HepG2 (cell line): ENCODE measurements around the gene DDIAS. TPM values are rescaled to one million over a fixed set of nuclear protein-coding genes. Genes with fewer than 3 reads are reported as not detected.

Source experiments
- ATAC-seq: fragments of 200-7000 bp; cut with Tn5 transposase; 3 replicates; pipeline ENCODE4 v1.9.1; 2020; ENCODE audit warnings: mild to moderate bottlenecking, moderate library complexity
- BruUV-seq: library from RNA; stranded (reverse); fragments of 400-500 nt; replicated peaks from 2 replicates; lab custom pipeline; 2021; lab: Mats Ljungman, UMichigan
- CTCF ChIA-PET: fragments of 300-600 bp; formaldehyde crosslinking; extraction: SDS; loops from one replicate; lab custom pipeline; 2021; ENCODE audit warnings: low total read pairs, inconsistent platforms, low intra/inter-chr PET ratio; lab: Yijun Ruan, JAX
- POLR2A ChIA-PET: fragments of 350-600 bp; sonication (Branson Sonifier 250); formaldehyde crosslinking; loops from one replicate; lab custom pipeline; 2020; ENCODE audit warnings: antibody characterized with exemption, inconsistent platforms; lab: Yijun Ruan, JAX
- DNase-seq: peaks from one replicate; pipeline ENCODE4 v3.0.0-alpha.2; 2015; ENCODE audit warnings: low spot score
- FAIRE-seq: peaks from 3 replicates; lab custom pipeline; 2011; peaks lifted over from hg19 to GRCh38; lab: Jason Lieb, UNC
- H2AFZ ChIP-seq: one replicate; pipeline ENCODE4 v1.6.1; 2011; ENCODE audit warnings: low read length, inconsistent platforms
- H3K27ac ChIP-seq: fragments of 300-600 bp; 3 replicates; pipeline ENCODE4 v1.8.0; 2011; ENCODE audit warnings: mixed run types, mild to moderate bottlenecking, mixed read lengths, low read length, inconsistent platforms; ENCODE audit not compliant: insufficient read depth; ENCODE audit errors: extremely low read length
- H3K27me3 ChIP-seq, 2 experiments: fragments of 200-600 bp in 1 of 2; 2 replicates in 1 of 2; 3 replicates in 1 of 2; pipeline versions ENCODE4 v1.6.0 to v1.8.0; 2011; ENCODE audit warnings: low read length in 2 of 2, mild to moderate bottlenecking in 2 of 2, moderate library complexity in 2 of 2, inconsistent platforms in 1 of 2; ENCODE audit not compliant: insufficient read depth in 2 of 2, control insufficient read depth in 1 of 2
- H3K36me3 ChIP-seq, 2 experiments: fragments of 200-600 bp in 1 of 2; replicated peaks in 1 of 2; 2 replicates in 1 of 2; 3 replicates in 1 of 2; pipeline versions ENCODE4 v1.5.1 to v1.8.0; 2011; ENCODE audit warnings: low read length in 2 of 2, inconsistent platforms in 1 of 2; ENCODE audit not compliant: insufficient read depth in 2 of 2, control insufficient read depth in 1 of 2
- H3K4me1 ChIP-seq: 2 replicates; pipeline ENCODE4 v1.5.1; 2012; ENCODE audit warnings: low read length, inconsistent platforms; ENCODE audit not compliant: insufficient read depth
- H3K4me2 ChIP-seq: 2 replicates; pipeline ENCODE4 v1.6.0; 2011; ENCODE audit warnings: low read depth, low read length, inconsistent platforms
- H3K4me3 ChIP-seq, 3 experiments: fragments of 200-600 bp in 1 of 3; sonication (generic), shearing (Covaris generic) in 1 of 3; replicated peaks in 1 of 3; 2 replicates each; pipeline ENCODE4 v1.5.1; 2011 to 2016; ENCODE audit warnings: low read length in 3 of 3, inconsistent platforms in 2 of 3, low read depth in 2 of 3, mild to moderate bottlenecking in 2 of 3, control low read depth in 1 of 3, mixed read lengths in 1 of 3; ENCODE audit not compliant: insufficient read depth in 1 of 3
- H3K79me2 ChIP-seq: one replicate; pipeline ENCODE4 v1.6.1; 2011; ENCODE audit warnings: low read length, inconsistent platforms; ENCODE audit not compliant: insufficient read depth
- H3K9ac ChIP-seq: 2 replicates; pipeline ENCODE4 v1.6.0; 2011; ENCODE audit warnings: mild to moderate bottlenecking, low read depth, low read length, inconsistent platforms; ENCODE audit not compliant: insufficient read depth
- H3K9me3 ChIP-seq: 2 replicates; pipeline ENCODE4 v1.5.1; 2012; ENCODE audit warnings: mild to moderate bottlenecking, low read length
- H4K20me1 ChIP-seq: 2 replicates; pipeline ENCODE4 v1.6.0; 2011; ENCODE audit warnings: inconsistent platforms, mild to moderate bottlenecking, low read length, moderate library complexity; ENCODE audit not compliant: insufficient read depth
- AKNA ChIP-seq: sonication (generic); formaldehyde crosslinking; IDR thresholded peaks from 2 replicates; pipeline ENCODE4 v1.4.0; 2020; ENCODE audit warnings: missing genetic modification reagents, borderline replicate concordance
- DR1 ChIP-seq: sonication (generic); formaldehyde crosslinking; IDR thresholded peaks from 2 replicates; pipeline ENCODE4 v1.8.0; 2021; ENCODE audit warnings: mild to moderate bottlenecking, missing genetic modification reagents, inconsistent platforms
- HOMEZ ChIP-seq: IDR thresholded peaks from 2 replicates; pipeline ENCODE4 v1.6.1; 2016; ENCODE audit warnings: low read depth
- KLF9 ChIP-seq: IDR thresholded peaks from 2 replicates; pipeline ENCODE4 v1.6.1; 2016; ENCODE audit warnings: low read depth
- MZF1 ChIP-seq: sonication (generic); formaldehyde crosslinking; IDR thresholded peaks from 2 replicates; pipeline ENCODE4 v1.8.1; 2023; ENCODE audit warnings: mild to moderate bottlenecking, missing genetic modification reagents, borderline replicate concordance
- NRL ChIP-seq: sonication (generic); formaldehyde crosslinking; IDR thresholded peaks from 2 replicates; pipeline ENCODE4 v1.5.0; 2020; ENCODE audit warnings: missing genetic modification reagents, mild to moderate bottlenecking, moderate library complexity, borderline replicate concordance
- SNRNP70 ChIP-seq: fragments of 200-400 bp; formaldehyde crosslinking; IDR thresholded peaks from 2 replicates; pipeline ENCODE4 v1.6.1; 2017; ENCODE audit warnings: mild to moderate bottlenecking, low read depth, low read length, moderate library complexity
- TOE1 ChIP-seq: sonication (generic); formaldehyde crosslinking; IDR thresholded peaks from 2 replicates; pipeline ENCODE4 v1.4.0; 2020; ENCODE audit warnings: mild to moderate bottlenecking, missing genetic modification reagents
- ZBTB33 ChIP-seq: sonication (generic); formaldehyde crosslinking; IDR thresholded peaks from 2 replicates; pipeline ENCODE4 v1.4.0; 2020; ENCODE audit warnings: missing genetic modification reagents
- ZBTB49 ChIP-seq: sonication (generic); formaldehyde crosslinking; IDR thresholded peaks from 2 replicates; pipeline ENCODE4 v1.4.0; 2020; ENCODE audit warnings: missing genetic modification reagents, borderline replicate concordance
- ZNF253 ChIP-seq: sonication (generic); formaldehyde crosslinking; IDR thresholded peaks from 2 replicates; pipeline ENCODE4 v1.8.0; 2022; ENCODE audit warnings: mild to moderate bottlenecking, missing genetic modification reagents, borderline replicate concordance
- ZNF317 ChIP-seq: sonication (generic); formaldehyde crosslinking; IDR thresholded peaks from 2 replicates; pipeline ENCODE4 v1.5.0; 2020; ENCODE audit warnings: mild to moderate bottlenecking, missing genetic modification reagents
- ZNF704 ChIP-seq: sonication (generic); formaldehyde crosslinking; IDR thresholded peaks from 2 replicates; pipeline ENCODE4 v1.8.1; 2023; ENCODE audit warnings: mild to moderate bottlenecking, inconsistent platforms, moderate library complexity, missing genetic modification reagents, borderline replicate concordance
- in situ Hi-C: cut with HindIII; loops from 2 replicates; pipeline ENCODE4 v1.10.0; 2017; ENCODE audit warnings: low pct_unique_long_range_greater_than_20kb; ENCODE audit not compliant: extremely low pct_ligation_motif_present
- intact Hi-C: fragments of 100-400 bp; cut with micrococcal nuclease; formaldehyde crosslinking; loops from one replicate; pipeline ENCODE4 v1.10.0; 2022; ENCODE audit not compliant: unreplicated experiment
- polyA plus RNA-seq, 8 experiments: library from polyadenylated mRNA; depleted of rRNA in 3 of 8; stranded (reverse) in 7 of 8; unstranded in 1 of 8; fragments of >200 nt; fragmentation: Illumina TruSeq in 4 of 8; extraction: Trizol in 4 of 8; gene quantifications; 2 replicates each; pipeline versions ENCODE4 v1.2.1 to v1.2.3, GENCODE V29; 2011 to 2016; ENCODE audit warnings: low read depth in 4 of 8, missing spikeins in 1 of 8, mixed read lengths in 1 of 8; ENCODE audit not compliant: insufficient read depth in 1 of 8
- total RNA-seq, 5 experiments: library from RNA; depleted of rRNA; stranded (reverse); fragments of >200 nt; fragmentation: Illumina TruSeq; extraction: Trizol; gene quantifications; 2 replicates each; pipeline ENCODE4 v1.2.3, GENCODE V29; 2016; ENCODE audit warnings: low read depth in 1 of 5

Gene DDIAS
- total and polyA plus RNA-seq, 2 of the 13 experiments (the other 11 are each of a cell fraction or from before 2014, with no cell fraction given): 3.5 to 13.0 TPM

GRCh38 chr11:82949352-82949751, 47.8 kb downstream of the DDIAS start:
- Histone ChIP-seq H3K4me2 (no peak overlapping the region), H3K27me3 (no peaks in the 10 kb centered on the region), H3K79me2 (no peaks in the 10 kb centered on the region), H3K4me3 (no peak overlapping the region), H3K4me1 (peaks cover 27% of the 10 kb centered on the region), H3K36me3 (no peaks in the 10 kb centered on the region), H4K20me1 (no peaks in the 10 kb centered on the region), H3K9me3 (no peaks in the 10 kb centered on the region), H3K27ac (no peak overlapping the region), H2AFZ (no peak overlapping the region), H3K9ac (no peak overlapping the region)
- BruUV-seq: no TSS peak
- POLR2A ChIA-PET: no interaction called here
- intact Hi-C loops: no loop called here
- CTCF ChIA-PET: no interaction called here
- DNase-seq (no peak), FAIRE-seq (no peak), ATAC-seq (no peak)
- in situ Hi-C loops: no loop called here
- TF ChIP-seq ZBTB33 (CRISPR knock-in tag): no peak
- no peak for TF ChIP-seq AKNA (CRISPR knock-in tag)
- no peak for TF ChIP-seq MZF1 (CRISPR knock-in tag)
- TF ChIP-seq NRL (CRISPR knock-in tag): no peak
- TF ChIP-seq ZNF253 (CRISPR knock-in tag): no peak
- no peak for TF ChIP-seq DR1
- no peak for TF ChIP-seq ZNF317 (CRISPR knock-in tag)
- TF ChIP-seq HOMEZ (CRISPR knock-in tag): no peak
- no peak for TF ChIP-seq KLF9 (CRISPR knock-in tag)
- no peak for TF ChIP-seq ZNF704 (CRISPR knock-in tag)
- no peak for TF ChIP-seq ZBTB49
- TF ChIP-seq TOE1: no peak
- TF ChIP-seq SNRNP70: no peak
